Osteoblast (primary cell): ENCODE data around the gene KCNK15. TPM values are rescaled to one million over a fixed set of nuclear protein-coding genes. Genes with fewer than 3 reads are reported as not detected.

Experiments
- DNase-seq: peaks from one replicate; pipeline ENCODE4 v3.0.0; 2011; ENCODE audit warnings: low spot score, mixed read lengths; ENCODE audit not compliant: insufficient read length; ENCODE audit errors: missing footprints
- H2AFZ ChIP-seq: 2 replicates; pipeline ENCODE4 v1.6.0; 2011; ENCODE audit warnings: mild to moderate bottlenecking, low read length
- H3K27ac ChIP-seq: 2 replicates; pipeline ENCODE4 v1.5.1; 2011; ENCODE audit warnings: mild to moderate bottlenecking, low read depth, low read length, moderate library complexity
- H3K27me3 ChIP-seq: 2 replicates; pipeline ENCODE4 v1.6.0; 2012; ENCODE audit warnings: mild to moderate bottlenecking, control low read depth, inconsistent platforms, low read length, moderate library complexity; ENCODE audit not compliant: insufficient read depth
- H3K36me3 ChIP-seq: 2 replicates; pipeline ENCODE4 v1.5.1; 2011; ENCODE audit warnings: mild to moderate bottlenecking, low read length, control low read depth, moderate library complexity; ENCODE audit not compliant: insufficient read depth
- H3K4me1 ChIP-seq: 2 replicates; pipeline ENCODE4 v1.5.1; 2011; ENCODE audit warnings: mild to moderate bottlenecking, low read length, control low read depth, moderate library complexity; ENCODE audit not compliant: insufficient read depth
- H3K4me2 ChIP-seq: 2 replicates; pipeline ENCODE4 v1.6.0; 2011; ENCODE audit warnings: mild to moderate bottlenecking, low read length; ENCODE audit not compliant: insufficient read depth
- H3K4me3 ChIP-seq: fragments of 200-600 bp; sonication (generic); 3 replicates; pipeline ENCODE4 v1.5.1; 2012; ENCODE audit warnings: mild to moderate bottlenecking, low read length, inconsistent platforms; ENCODE audit not compliant: insufficient read depth
- H3K79me2 ChIP-seq: 2 replicates; pipeline ENCODE4 v1.6.0; 2012; ENCODE audit warnings: mild to moderate bottlenecking, low read length, control low read depth, inconsistent platforms; ENCODE audit not compliant: insufficient read depth
- H3K9me3 ChIP-seq: 2 replicates; pipeline ENCODE4 v1.5.1; 2011; ENCODE audit warnings: low read depth, low read length, control low read depth
- H4K20me1 ChIP-seq: 2 replicates; pipeline ENCODE4 v1.6.0; 2012; ENCODE audit warnings: mild to moderate bottlenecking, low read length, control low read depth; ENCODE audit not compliant: insufficient read depth
- CTCF ChIP-seq: IDR thresholded peaks from 2 replicates; pipeline ENCODE4 v1.5.1; 2011; ENCODE audit warnings: mild to moderate bottlenecking, low read depth, low read length, moderate library complexity; ENCODE audit errors: extremely low read depth
- total RNA-seq: library from RNA; depleted of rRNA; stranded (reverse); fragments of >200 nt; gene quantifications from 2 replicates; pipeline ENCODE4 v1.2.3, GENCODE V29; 2012

KCNK15 gene
- total RNA-seq, 1 donor: 121 TPM

GRCh38 chr20:44736170-44737021, 9.3 kb upstream of the KCNK15 start:
- H2AFZ ChIP-seq: peak overlapping the region; percentile 55
- H3K9me3 ChIP-seq: no peaks in the 10 kb centered on the region

GRCh38 chr20:44737116-44737515, 8.5 kb upstream of the KCNK15 start:
- no peak overlapping the region for H3K27ac ChIP-seq
- no peaks in the 10 kb centered on the region for H4K20me1 ChIP-seq
- no peaks in the 10 kb centered on the region for H3K79me2 ChIP-seq
- no peaks in the 10 kb centered on the region for H3K9me3 ChIP-seq
- no peak for TF ChIP-seq CTCF
- no peak overlapping the region for H2AFZ ChIP-seq
- no peak overlapping the region for H3K4me2 ChIP-seq
- DNase-seq: no peak
- H3K27me3 ChIP-seq: peaks cover 1% of the 10 kb centered on the region
- H3K4me1 ChIP-seq: peaks cover 32% of the 10 kb centered on the region
- H3K36me3 ChIP-seq: no peaks in the 10 kb centered on the region
- H3K4me3 ChIP-seq: no peak overlapping the region

More at GRCh38 chr20:44736170-44737021, 9.3 kb upstream of the KCNK15 start:
- no peak for TF ChIP-seq CTCF
- H3K27me3 ChIP-seq: no peaks in the 10 kb centered on the region
- no peak overlapping the region for H3K4me3 ChIP-seq
- peak overlapping the region; percentile 89 for H3K27ac ChIP-seq
- peak overlapping the region; percentile 8 for H3K4me2 ChIP-seq
- H4K20me1 ChIP-seq: no peaks in the 10 kb centered on the region
- H3K79me2 ChIP-seq: no peaks in the 10 kb centered on the region
- H3K36me3 ChIP-seq: no peaks in the 10 kb centered on the region
- DNase-seq: peak; percentile 86
- H3K4me1 ChIP-seq: peaks cover 34% of the 10 kb centered on the region

- DNase-seq: peak; percentile 95
- H3K27me3 ChIP-seq: peaks cover 3% of the 10 kb centered on the region
- peaks cover 17% of the 10 kb centered on the region for H3K4me1 ChIP-seq
- H4K20me1 ChIP-seq: no peaks in the 10 kb centered on the region
- no peaks in the 10 kb centered on the region for H3K79me2 ChIP-seq
- no peak for TF ChIP-seq CTCF
- no peaks in the 10 kb centered on the region for H3K9me3 ChIP-seq
- no peak overlapping the region for H2AFZ ChIP-seq
- H3K4me2 ChIP-seq: no peak overlapping the region
- H3K36me3 ChIP-seq: no peaks in the 10 kb centered on the region
- no peak overlapping the region for H3K4me3 ChIP-seq
- H3K27ac ChIP-seq: no peak overlapping the region
These were observed 6.7 kb upstream of the KCNK15 start for GRCh38 chr20:44738813-44739477.

- Histone ChIP-seq H3K36me3 (no peaks in the 10 kb centered on the region), H3K4me3 (no peak overlapping the region), H4K20me1 (no peaks in the 10 kb centered on the region), H3K4me2 (no peak overlapping the region), H3K27ac (no peak overlapping the region), H2AFZ (no peak overlapping the region), H3K9me3 (no peaks in the 10 kb centered on the region), H3K4me1 (peaks cover 11% of the 10 kb centered on the region), H3K27me3 (peaks cover 3% of the 10 kb centered on the region), H3K79me2 (no peaks in the 10 kb centered on the region)
- TF ChIP-seq CTCF: no peak
- DNase-seq: no peak
These were observed 5.7 kb upstream of the KCNK15 start for GRCh38 chr20:44739942-44740341.
